GM15510 (cell line): Measurements from ENCODE around the gene FAM185A.

Source experiments
- POLR2A ChIP-seq: IDR thresholded peaks from 3 replicates; pipeline ENCODE4 v1.6.1; 2011; ENCODE audit warnings: borderline replicate concordance; ENCODE audit not compliant: insufficient read length; ENCODE audit errors: extremely low read depth

Gene FAM185A

GRCh38 chr7:102830197-102830596 lies 81.4 kb downstream of the FAM185A start:
- no peak for TF ChIP-seq POLR2A

- TF ChIP-seq POLR2A: no peak
Measured at GRCh38 chr7:102832674-102833073, 83.9 kb downstream of the FAM185A start.

GRCh38 chr7:102833343-102833742 lies 84.5 kb downstream of the FAM185A start:
- no peak for TF ChIP-seq POLR2A

GRCh38 chr7:102834466-102834865 lies 85.7 kb downstream of the FAM185A start:
- TF ChIP-seq POLR2A: no peak

- no peak for TF ChIP-seq POLR2A
Measured at GRCh38 chr7:102834999-102835398, 86.2 kb downstream of the FAM185A start.

- no peak for TF ChIP-seq POLR2A
Measured at GRCh38 chr7:102836191-102836919, 87.6 kb downstream of the FAM185A start.

GRCh38 chr7:102836977-102837376 lies 88.2 kb downstream of the FAM185A start:
- TF ChIP-seq POLR2A: no peak

GRCh38 chr7:102837802-102838201 lies 89.0 kb downstream of the FAM185A start:
- no peak for TF ChIP-seq POLR2A

GRCh38 chr7:102840404-102840803 lies 91.6 kb downstream of the FAM185A start:
- TF ChIP-seq POLR2A: no peak

GRCh38 chr7:102841290-102841689 lies 92.5 kb downstream of the FAM185A start:
- TF ChIP-seq POLR2A: no peak

GRCh38 chr7:102842284-102842683 lies 93.5 kb downstream of the FAM185A start:
- TF ChIP-seq POLR2A: no peak

GRCh38 chr7:102843850-102844249 lies 95.1 kb downstream of the FAM185A start:
- no peak for TF ChIP-seq POLR2A

GRCh38 chr7:102845346-102845745 lies 96.5 kb downstream of the FAM185A start:
- TF ChIP-seq POLR2A: no peak

GRCh38 chr7:102849079-102849478 lies 100.3 kb downstream of the FAM185A start:
- TF ChIP-seq POLR2A: no peak

GRCh38 chr7:102849538-102849937 lies 100.7 kb downstream of the FAM185A start:
- no peak for TF ChIP-seq POLR2A

- no peak for TF ChIP-seq POLR2A
Measured at GRCh38 chr7:102856036-102856435, 107.2 kb downstream of the FAM185A start.
